GM19035 (cell line): ENCODE measurements around the gene RNPEPL1.
"Not testable (repeated sequence)": the region's sequence is repeated elsewhere in the genome, so short reads cannot be mapped to it uniquely, and the experiment has no call there.

ENCODE experiments used
- ATAC-seq: cut with Tn5 transposase; IDR thresholded peaks from one replicate; pipeline ENCODE4 v1.9.1; 2021; ENCODE audit not compliant: unreplicated experiment

Gene RNPEPL1

DNA sequence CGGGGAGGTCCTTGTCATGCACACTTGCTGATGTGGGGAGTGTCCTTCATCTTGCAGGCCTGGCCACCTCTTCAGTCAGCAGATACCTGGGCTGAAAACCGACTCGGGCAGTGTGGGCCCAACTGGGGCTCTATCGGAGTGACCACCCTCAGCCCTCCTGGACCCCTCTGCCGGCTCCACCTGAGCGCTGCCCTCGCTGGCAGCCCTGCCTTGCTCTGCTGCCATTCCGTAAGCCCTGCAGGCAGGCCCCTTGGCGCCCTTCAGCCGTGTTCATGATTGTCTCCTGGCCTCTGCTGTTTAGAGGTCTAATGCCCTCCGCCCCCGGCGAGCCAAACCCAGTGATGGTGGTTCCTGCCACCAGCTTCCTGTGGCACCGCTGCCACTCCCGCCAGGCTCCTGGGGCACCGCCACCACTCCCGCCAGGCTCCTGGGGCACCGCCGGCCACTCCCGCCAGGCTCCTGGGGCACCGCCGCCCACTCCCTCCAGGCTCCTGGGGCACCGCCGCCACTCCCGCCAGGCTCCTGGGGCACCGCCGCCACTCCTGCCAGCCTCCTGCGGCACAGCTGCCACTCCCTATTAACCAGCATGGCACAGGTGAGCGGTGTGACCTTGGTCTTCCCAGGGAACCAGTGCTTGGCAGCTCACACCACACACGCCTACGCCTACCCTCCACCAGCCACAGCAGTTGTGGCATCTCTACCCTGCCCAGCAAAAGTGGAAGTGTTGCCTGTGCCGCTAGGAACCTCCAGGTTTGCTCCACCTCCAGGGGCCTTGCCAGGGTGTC lies 34.2 kb downstream of the RNPEPL1 start:
- no peak for ATAC-seq

DNA sequence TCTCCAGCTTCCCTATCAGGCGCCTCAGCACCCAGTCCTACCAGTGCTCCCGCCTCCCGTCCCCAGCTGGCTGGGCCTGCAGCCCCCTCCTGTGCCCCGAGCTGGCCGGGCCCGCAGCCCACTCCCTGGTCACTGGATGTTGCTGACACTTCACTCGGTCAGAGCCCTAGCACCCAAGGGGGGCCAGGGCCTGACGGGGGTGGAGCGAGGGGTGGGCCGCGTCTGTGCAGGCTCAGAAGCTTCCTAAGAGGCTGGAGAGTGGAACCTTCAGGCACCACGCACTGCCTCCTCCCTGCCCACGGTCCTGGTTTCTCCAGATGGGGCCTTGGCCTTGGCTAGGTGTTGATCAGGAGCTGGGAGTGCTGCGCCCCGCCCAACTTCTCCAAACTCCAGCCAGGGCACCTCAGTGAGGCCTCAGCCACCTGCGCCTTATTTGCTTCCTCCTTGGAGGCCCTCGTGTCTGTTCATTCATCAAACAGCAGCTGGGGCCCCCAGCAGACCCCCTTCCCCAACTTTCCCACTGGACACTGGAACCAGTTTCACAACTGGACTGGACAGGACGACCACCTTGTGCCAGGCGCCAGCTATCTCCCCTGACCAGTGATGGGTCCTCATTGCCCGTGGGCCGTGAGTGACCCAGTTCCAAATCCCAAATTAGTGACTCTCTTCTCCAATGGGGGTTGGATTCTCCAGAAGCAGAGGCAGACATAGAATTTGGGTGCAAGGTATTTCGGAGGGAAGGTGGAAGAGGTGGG lies 35.0 kb downstream of the RNPEPL1 start:
- no peak for ATAC-seq

DNA sequence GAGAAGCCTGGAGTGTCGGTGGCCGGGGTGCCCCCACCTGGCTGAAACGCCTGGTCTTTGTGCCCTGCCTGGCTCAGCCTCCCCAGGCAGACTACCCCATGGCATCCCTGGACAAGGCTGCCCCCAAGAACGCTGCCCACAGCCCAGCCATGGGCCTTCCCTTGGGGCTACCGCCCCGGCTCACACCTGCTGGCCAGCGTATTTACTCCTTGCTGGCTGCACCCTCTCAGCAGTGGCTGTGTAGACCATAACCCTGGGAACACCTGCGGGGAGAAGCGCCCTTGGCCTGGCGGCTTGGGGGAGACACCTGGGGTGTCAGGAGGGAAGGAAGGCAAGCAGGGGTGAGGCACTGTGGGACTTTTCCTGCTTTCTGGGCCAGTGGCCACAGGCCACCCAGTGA lies 35.6 kb downstream of the RNPEPL1 start:
- no peak for ATAC-seq

DNA sequence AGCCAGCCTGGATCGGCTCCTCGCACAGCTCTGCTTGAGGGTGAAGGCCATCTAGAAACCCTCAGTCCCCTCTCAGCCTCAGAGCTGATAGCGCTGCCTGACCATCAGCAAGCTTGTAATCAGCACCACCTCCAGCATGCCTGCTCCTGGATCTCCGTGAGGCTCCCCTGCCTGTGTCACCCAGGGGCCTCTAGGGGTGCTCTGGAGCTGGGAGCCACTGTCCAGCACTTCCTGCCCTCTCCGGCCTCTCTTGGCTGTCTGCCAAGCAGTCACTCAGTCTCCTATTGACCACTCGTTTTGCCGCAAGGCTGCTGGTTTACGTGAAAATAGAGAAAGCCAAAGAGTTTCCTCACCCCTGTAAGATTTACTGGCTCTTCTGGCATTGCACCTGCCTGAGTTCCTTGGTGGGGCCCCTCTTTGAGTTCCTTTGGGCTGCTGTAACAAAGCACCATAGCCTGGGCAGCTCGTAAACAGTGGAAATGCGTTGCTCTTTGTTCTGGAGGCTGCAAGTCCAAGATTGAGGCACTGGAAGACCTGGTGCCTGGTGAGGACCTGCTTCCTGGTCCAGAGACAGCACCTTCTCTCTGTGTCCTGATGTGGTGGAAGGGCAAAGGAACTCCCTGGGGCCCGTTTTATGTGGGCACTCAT lies 36.1 kb downstream of the RNPEPL1 start:
- ATAC-seq = no peak

DNA sequence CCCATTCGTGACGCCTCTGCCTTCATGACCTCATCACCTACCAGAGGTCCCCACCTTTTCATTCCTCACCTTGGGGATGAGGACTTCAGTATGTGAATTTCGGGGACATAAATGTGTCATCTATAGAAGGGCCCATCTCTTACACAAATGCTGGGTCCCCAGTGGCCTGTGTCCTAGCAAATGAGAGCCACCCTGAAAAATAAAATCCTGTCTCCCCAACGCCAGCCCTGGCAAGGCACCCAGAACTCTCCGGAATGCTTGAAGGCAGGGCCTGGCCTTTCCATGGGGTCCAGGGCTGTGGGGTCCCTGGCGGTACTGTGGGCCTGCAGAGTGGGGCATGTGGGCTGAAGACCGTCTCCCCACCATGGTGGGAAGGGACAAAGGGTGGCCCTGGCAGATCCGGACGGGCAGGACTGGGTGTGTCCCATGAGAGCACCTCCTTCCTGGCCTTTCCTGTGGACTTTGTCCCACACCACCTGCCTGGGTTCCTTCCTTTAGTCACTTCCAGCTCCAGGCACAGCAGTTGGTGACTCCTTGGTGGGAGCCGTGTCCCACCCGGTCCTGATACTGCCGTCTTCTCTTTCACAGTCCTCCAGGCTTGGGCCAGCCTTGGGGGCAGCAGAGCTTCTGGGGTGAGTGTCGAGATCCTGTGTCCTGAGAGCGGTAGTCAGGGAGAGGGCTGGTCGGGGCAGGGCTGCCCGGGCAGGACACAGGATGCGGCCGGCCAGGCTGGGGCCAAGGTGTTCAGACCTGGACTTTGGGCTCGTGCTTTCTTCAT lies 36.8 kb downstream of the RNPEPL1 start:
- no peak for ATAC-seq

GRCh38 chr2:240605867-240606743 lies 37.8 kb downstream of the RNPEPL1 start:
- ATAC-seq = no peak

GRCh38 chr2:240611601-240612210 lies 43.4 kb downstream of the RNPEPL1 start:
- ATAC-seq = no peak

GRCh38 chr2:240613781-240614180 lies 45.5 kb downstream of the RNPEPL1 start:
- ATAC-seq = no peak

DNA sequence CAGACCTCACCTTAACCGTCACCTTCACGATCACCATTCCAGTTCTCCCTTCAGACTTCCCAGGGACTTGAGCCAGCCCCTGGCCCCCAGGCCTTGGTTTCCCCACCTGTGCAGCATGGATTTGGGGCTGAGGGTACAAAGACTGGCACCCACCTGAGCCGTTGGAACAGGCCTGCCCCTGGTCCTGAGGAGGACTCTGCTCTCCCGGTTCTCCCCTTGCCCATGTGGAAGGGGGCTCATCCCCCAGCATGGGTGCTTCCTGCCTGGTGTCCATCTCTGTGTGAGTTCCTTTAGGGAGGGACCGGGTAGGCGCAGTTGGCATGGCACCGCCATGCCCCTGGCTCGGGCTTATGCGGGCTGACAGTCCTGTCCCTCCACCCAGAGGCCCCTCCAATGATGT lies 46.1 kb downstream of the RNPEPL1 start:
- ATAC-seq = no peak

- ATAC-seq = no peak
Measured at GRCh38 chr2:240615396-240615795, 47.1 kb downstream of the RNPEPL1 start.

GRCh38 chr2:240615820-240616547 lies 47.7 kb downstream of the RNPEPL1 start:
- ATAC-seq = no peak

DNA sequence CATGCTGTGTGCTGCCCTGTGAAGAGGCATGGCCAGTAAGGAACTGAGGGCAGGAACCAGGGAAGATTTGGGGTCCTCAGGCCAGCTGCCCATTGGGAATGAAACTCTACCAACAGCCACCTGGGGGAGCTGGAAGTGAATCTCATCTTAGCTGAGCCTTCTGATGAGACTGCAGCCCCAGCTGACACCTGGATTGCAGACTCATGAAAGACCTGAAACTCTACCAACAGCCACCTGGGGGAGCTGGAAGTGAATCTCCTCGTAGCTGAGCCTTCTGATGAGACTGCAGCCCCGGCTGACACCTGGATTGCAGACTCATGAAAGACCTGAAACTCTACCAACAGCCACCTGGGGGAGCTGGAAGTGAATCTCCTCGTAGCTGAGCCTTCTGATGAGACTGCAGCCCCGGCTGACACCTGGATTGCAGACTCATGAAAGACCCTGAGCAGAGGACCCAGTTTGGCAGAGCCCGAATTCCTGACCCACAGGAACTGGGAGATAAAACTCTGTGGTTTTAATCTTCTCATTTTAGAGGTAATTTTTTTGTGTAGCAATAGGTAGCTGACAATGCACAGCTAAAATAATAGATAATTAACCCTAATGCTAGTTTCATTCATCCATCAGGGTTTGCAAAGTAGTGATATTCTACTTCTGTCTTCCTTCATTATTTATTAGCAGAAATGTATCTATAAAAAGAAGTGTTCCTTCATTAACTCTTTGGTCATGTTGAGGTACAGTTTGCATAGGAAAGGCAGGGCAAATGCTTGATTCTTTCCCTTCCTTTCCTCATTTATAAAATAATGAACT lies 48.8 kb downstream of the RNPEPL1 start:
- ATAC-seq = not testable (repeated sequence)

- ATAC-seq = no peak
Measured at GRCh38 chr2:240618776-240619175, 50.5 kb downstream of the RNPEPL1 start.

- ATAC-seq = no peak
Measured at GRCh38 chr2:240619506-240620148, 51.3 kb downstream of the RNPEPL1 start.

DNA sequence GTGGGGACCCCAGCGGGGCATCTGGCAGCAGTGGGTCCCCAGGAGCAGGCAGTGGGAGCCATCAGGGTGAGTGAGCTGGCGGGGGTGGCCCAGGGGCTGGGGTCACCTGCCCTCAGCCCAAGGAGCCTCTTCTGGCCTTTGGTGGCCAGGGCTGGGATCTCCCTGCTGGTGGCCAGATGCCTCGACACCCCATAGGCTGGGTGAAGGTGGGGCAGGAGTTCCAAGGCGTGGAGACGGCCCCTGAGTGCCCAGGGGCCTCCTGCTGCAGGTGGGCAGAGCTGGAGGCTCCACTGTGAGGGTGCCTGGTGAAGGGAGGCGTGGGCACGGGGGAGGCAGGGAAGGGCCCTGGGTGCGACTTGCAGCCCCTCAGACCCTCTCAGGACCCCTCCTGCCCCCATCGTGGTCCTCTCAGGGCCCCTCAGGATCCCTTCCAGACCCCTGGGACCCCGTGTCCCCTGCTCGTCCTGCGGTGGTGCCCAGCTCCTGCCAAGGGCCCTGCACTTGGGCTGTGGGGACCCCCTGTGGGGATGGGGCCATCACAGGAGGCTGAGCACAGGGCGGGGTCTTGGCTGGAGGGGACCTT lies 52.0 kb downstream of the RNPEPL1 start:
- no peak for ATAC-seq

DNA sequence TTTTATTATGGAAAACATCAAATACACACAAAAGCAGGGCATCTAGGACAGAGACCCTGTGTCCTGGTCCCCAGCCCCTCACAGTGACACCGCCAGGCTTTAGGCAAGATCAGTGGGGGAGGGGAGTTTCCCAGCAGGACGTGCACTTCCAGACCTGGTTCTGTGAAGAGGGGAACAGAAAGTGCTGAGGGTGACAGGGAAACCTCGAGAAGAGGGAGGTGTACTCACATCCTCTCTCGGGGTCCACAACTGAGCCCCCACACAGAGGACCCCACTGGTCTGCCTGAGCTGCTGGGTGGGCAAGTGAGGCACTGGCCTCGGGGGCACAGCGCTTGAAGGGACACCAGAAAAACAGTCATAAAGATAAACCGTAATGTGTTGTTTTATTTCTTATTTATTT lies 52.6 kb downstream of the RNPEPL1 start:
- ATAC-seq = no peak

DNA sequence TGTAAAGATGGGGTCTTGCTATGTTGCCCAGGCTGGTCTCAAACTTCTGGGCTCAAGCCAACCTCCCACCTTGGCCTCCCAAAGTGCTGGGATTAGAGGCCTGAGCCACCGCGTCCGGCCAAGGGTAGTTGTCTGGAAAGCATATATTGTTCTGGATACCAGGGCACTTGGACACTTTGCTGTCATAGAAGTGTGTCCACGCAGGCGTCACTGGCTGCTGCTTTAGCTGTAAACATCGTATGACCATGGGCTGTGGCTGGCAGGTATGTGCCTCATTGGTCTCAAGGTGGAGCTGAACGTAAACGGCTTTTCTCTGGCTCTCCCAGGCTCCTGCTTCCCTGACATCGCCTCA lies 53.8 kb downstream of the RNPEPL1 start:
- ATAC-seq = no peak
